H1 (cell line): ENCODE results near the gene MTIF3. TPM values are rescaled to one million over a fixed set of nuclear protein-coding genes. Genes with fewer than 3 reads are reported as not detected.

ENCODE experiments used
- CTCF ChIA-PET: fragments of 300-600 bp; sonication (Branson Sonifier 250); formaldehyde crosslinking; loops from one replicate; lab custom pipeline; 2021; ENCODE audit not compliant: partially characterized antibody; lab: Charles Lee
- POLR2A ChIA-PET: fragments of 300-600 bp; sonication (Branson Sonifier 250); formaldehyde crosslinking; loops from one replicate; lab custom pipeline; 2021; ENCODE audit warnings: inconsistent platforms; ENCODE audit not compliant: partially characterized antibody; lab: Charles Lee
- DNase-seq, 2 experiments: peaks; one replicate each; pipeline versions ENCODE4 v3.0.0 to v3.0.0-alpha.2; 2010 to 2022; ENCODE audit warnings: low spot score in 2 of 2, low read depth in 1 of 2, mixed read lengths in 1 of 2
- FAIRE-seq: peaks from 2 replicates; lab custom pipeline; 2011; peaks lifted over from hg19 to GRCh38; lab: Jason Lieb, UNC
- H2AFZ ChIP-seq: 2 replicates; pipeline ENCODE4 v1.8.1; 2012; ENCODE audit warnings: low read length, inconsistent platforms
- H2AK5ac ChIP-seq: 2 replicates; pipeline ENCODE4 v1.6.1; 2013; ENCODE audit warnings: low read depth, low read length
- H2BK120ac ChIP-seq: replicated peaks from 2 replicates; pipeline ENCODE3; 2013; ENCODE audit warnings: low read depth, low read length, inconsistent platforms
- H2BK12ac ChIP-seq: 2 replicates; pipeline ENCODE4 v1.6.1; 2013; ENCODE audit warnings: low read depth, low read length
- H2BK15ac ChIP-seq: 2 replicates; pipeline ENCODE4 v1.6.1; 2013; ENCODE audit warnings: low read length
- H2BK20ac ChIP-seq: 2 replicates; pipeline ENCODE4 v1.6.1; 2013; ENCODE audit warnings: low read length
- H2BK5ac ChIP-seq: 2 replicates; pipeline ENCODE4 v1.6.1; 2013; ENCODE audit warnings: low read depth, low read length
- H3K14ac ChIP-seq: 2 replicates; pipeline ENCODE4 v1.6.1; 2013; ENCODE audit warnings: inconsistent platforms; ENCODE audit not compliant: insufficient read length
- H3K18ac ChIP-seq: 2 replicates; pipeline ENCODE4 v1.6.1; 2013; ENCODE audit warnings: low read length; ENCODE audit errors: extremely low read depth
- H3K23ac ChIP-seq: 2 replicates; pipeline ENCODE4 v1.6.1; 2013; ENCODE audit warnings: inconsistent platforms; ENCODE audit not compliant: insufficient read length
- H3K23me2 ChIP-seq: 2 replicates; pipeline ENCODE4 v1.6.1; 2013; ENCODE audit warnings: low read depth, low read length
- H3K27ac ChIP-seq: 2 replicates; pipeline ENCODE4 v1.6.1; 2011; ENCODE audit warnings: low read depth, low read length, inconsistent platforms
- H3K27me3 ChIP-seq, 4 experiments: replicated peaks in 1 of 4; 1 replicate in 1 of 4; 2 replicates in 3 of 4; pipeline versions ENCODE4 v1.6.1 to v1.8.1; 2011 to 2013; ENCODE audit warnings: low read length in 3 of 4, mild to moderate bottlenecking in 3 of 4, inconsistent platforms in 2 of 4, mixed read lengths in 2 of 4, moderate library complexity in 1 of 4; ENCODE audit not compliant: control insufficient read depth in 3 of 4, insufficient read depth in 3 of 4; ENCODE audit errors: extremely low read depth in 1 of 4
- H3K36me3 ChIP-seq, 4 experiments: 2 replicates each; pipeline versions ENCODE4 v1.6.1 to v1.8.1; 2011 to 2013; ENCODE audit warnings: mild to moderate bottlenecking in 4 of 4, low read length in 3 of 4, moderate library complexity in 2 of 4, control low read depth in 1 of 4, inconsistent platforms in 1 of 4; ENCODE audit not compliant: insufficient read depth in 4 of 4, control insufficient read depth in 2 of 4
- H3K4ac ChIP-seq: replicated peaks from 2 replicates; pipeline ENCODE3; 2013; ENCODE audit warnings: low read length, low read depth, mixed read lengths, inconsistent platforms; ENCODE audit not compliant: insufficient read length
- H3K4me1 ChIP-seq, 4 experiments: replicated peaks in 1 of 4; 1 replicate in 1 of 4; 2 replicates in 3 of 4; pipeline versions ENCODE4 v1.6.1 to v1.8.1; 2011 to 2013; ENCODE audit warnings: low read length in 3 of 4, inconsistent platforms in 2 of 4, mixed read lengths in 1 of 4; ENCODE audit not compliant: insufficient read depth in 4 of 4, control insufficient read depth in 3 of 4
- H3K4me2 ChIP-seq, 2 experiments: 2 replicates each; pipeline versions ENCODE4 v1.6.1 to v1.8.1; 2011 to 2013; ENCODE audit warnings: low read depth in 2 of 2, low read length in 2 of 2, control low read depth in 1 of 2, inconsistent platforms in 1 of 2, mild to moderate bottlenecking in 1 of 2; ENCODE audit not compliant: insufficient read depth in 1 of 2
- H3K4me3 ChIP-seq, 4 experiments: fragments of 200-600, 300-600 bp in 1 of 4; sonication (generic), shearing (Covaris generic), sonication (Bioruptor Twin) in 1 of 4; 2 replicates each; pipeline versions ENCODE4 v1.5.1 to v1.8.1; 2011 to 2016; ENCODE audit warnings: low read length in 4 of 4, low read depth in 3 of 4, control low read depth in 2 of 4, inconsistent platforms in 2 of 4, mild to moderate bottlenecking in 2 of 4, mixed read lengths in 1 of 4, moderate library complexity in 1 of 4; ENCODE audit not compliant: insufficient read depth in 2 of 4; ENCODE audit errors: extremely low read depth in 1 of 4
- H3K56ac ChIP-seq: replicated peaks from 2 replicates; pipeline ENCODE3; 2013; ENCODE audit warnings: low read depth, mild to moderate bottlenecking, mixed read lengths, low read length, inconsistent platforms; ENCODE audit not compliant: insufficient read length
- H3K79me1 ChIP-seq: 2 replicates; pipeline ENCODE4 v1.6.1; 2013; ENCODE audit warnings: low read depth, low read length, control low read depth
- H3K79me2 ChIP-seq, 2 experiments: 2 replicates each; pipeline versions ENCODE4 v1.6.1 to v1.8.1; 2012 to 2013; ENCODE audit warnings: low read length in 2 of 2, mild to moderate bottlenecking in 2 of 2, inconsistent platforms in 1 of 2; ENCODE audit not compliant: insufficient read depth in 2 of 2, control insufficient read depth in 1 of 2
- H3K9ac ChIP-seq, 4 experiments: replicated peaks in 1 of 4; 1 replicate in 1 of 4; 2 replicates in 3 of 4; pipeline versions ENCODE4 v1.6.1 to v1.8.1; 2011 to 2013; ENCODE audit warnings: low read depth in 3 of 4, low read length in 3 of 4, control low read depth in 2 of 4, mild to moderate bottlenecking in 2 of 4, moderate library complexity in 2 of 4, inconsistent platforms in 1 of 4; ENCODE audit errors: extremely low read depth in 1 of 4
- H3K9me3 ChIP-seq, 2 experiments: 2 replicates each; pipeline versions ENCODE4 v1.6.1 to v1.8.1; 2012 to 2013; ENCODE audit warnings: mild to moderate bottlenecking in 2 of 2, moderate library complexity in 2 of 2, control low read depth in 1 of 2, inconsistent platforms in 1 of 2, low read depth in 1 of 2, low read length in 1 of 2, mixed read lengths in 1 of 2; ENCODE audit not compliant: insufficient read depth in 2 of 2
- H4K20me1 ChIP-seq, 2 experiments: replicated peaks in 1 of 2; 2 replicates each; pipeline versions ENCODE3 to v1.8.1; 2011 to 2013; ENCODE audit warnings: inconsistent platforms in 2 of 2, low read length in 2 of 2, mild to moderate bottlenecking in 1 of 2; ENCODE audit not compliant: insufficient read depth in 2 of 2, control insufficient read depth in 1 of 2
- H4K5ac ChIP-seq: 2 replicates; pipeline ENCODE4 v1.6.1; 2013; ENCODE audit warnings: low read length, low read depth, mixed read lengths, inconsistent platforms; ENCODE audit not compliant: insufficient read length
- H4K8ac ChIP-seq: 2 replicates; pipeline ENCODE4 v1.8.0; 2013; ENCODE audit warnings: mild to moderate bottlenecking, moderate library complexity, low read length, inconsistent platforms; ENCODE audit not compliant: insufficient read depth; ENCODE audit errors: extremely low read depth
- H4K91ac ChIP-seq: replicated peaks from 2 replicates; pipeline ENCODE3; 2013; ENCODE audit warnings: low read length, mixed read lengths, inconsistent platforms; ENCODE audit not compliant: insufficient read length
- ASH2L ChIP-seq: fragments of 200-600, 300-600 bp; sonication (generic); IDR thresholded peaks from one replicate; pipeline ENCODE4 v1.7.1; 2017; ENCODE audit warnings: low read length
- ATF3 ChIP-seq: IDR thresholded peaks from 2 replicates; pipeline ENCODE4 v1.6.1; 2011; ENCODE audit warnings: low read depth, mild to moderate bottlenecking, low read length; ENCODE audit not compliant: insufficient read depth
- BACH1 ChIP-seq: IDR thresholded peaks from 2 replicates; pipeline ENCODE4 v1.6.1; 2012; ENCODE audit warnings: low read length, improper control_type of control experiment
- CHD2 ChIP-seq: IDR thresholded peaks from 2 replicates; pipeline ENCODE4 v1.6.1; 2012; ENCODE audit warnings: low read length, improper control_type of control experiment
- HDAC6 ChIP-seq: IDR thresholded peaks from one replicate; pipeline ENCODE4 v1.7.1; 2012; ENCODE audit warnings: low read depth, mild to moderate bottlenecking, inconsistent platforms, low read length, moderate library complexity
- MAFK ChIP-seq: IDR thresholded peaks from 2 replicates; pipeline ENCODE4 v1.6.1; 2012; ENCODE audit warnings: low read depth, mild to moderate bottlenecking, improper control_type of control experiment, low read length
- MAX ChIP-seq: IDR thresholded peaks from 2 replicates; pipeline ENCODE4 v1.6.1; 2012; ENCODE audit warnings: inconsistent platforms
- NANOG ChIP-seq: IDR thresholded peaks from 2 replicates; pipeline ENCODE4 v1.6.1; 2011; ENCODE audit warnings: low read length, low read depth, mild to moderate bottlenecking, inconsistent platforms; ENCODE audit not compliant: insufficient read depth, poor library complexity, severe bottlenecking
- NRF1 ChIP-seq: IDR thresholded peaks from 2 replicates; pipeline ENCODE4 v1.6.1; 2011; ENCODE audit warnings: mild to moderate bottlenecking, low read depth, low read length, improper control_type of control experiment
- POU5F1 ChIP-seq: IDR thresholded peaks from 2 replicates; pipeline ENCODE4 v1.6.1; 2011; ENCODE audit warnings: low read depth, mild to moderate bottlenecking, low read length, moderate library complexity
- TAF1 ChIP-seq: IDR thresholded peaks from 2 replicates; pipeline ENCODE4 v1.6.1; 2011; ENCODE audit warnings: mild to moderate bottlenecking, low read depth, low read length
- USF2 ChIP-seq: IDR thresholded peaks from 2 replicates; pipeline ENCODE4 v1.6.1; 2011; ENCODE audit warnings: low read length, improper control_type of control experiment
- WGBS, 2 experiments: shearing (Covaris generic) in 1 of 2; methylation state at CpG; one replicate each; pipeline versions ENCODE4 v1.1.6 to v1.1.7; 2013 to 2015; ENCODE audit warnings: low lambda C conversion rate in 2 of 2, mixed read lengths in 2 of 2, inconsistent platforms in 1 of 2, low coverage in 1 of 2, missing lambda C conversion rate in 1 of 2; ENCODE audit not compliant: insufficient replicate concordance in 2 of 2, insufficient coverage in 1 of 2, insufficient read length in 1 of 2; ENCODE audit errors: extremely low coverage in 1 of 2, missing lambda C conversion rate in 1 of 2; 5-methylcytosine and 5-hydroxymethylcytosine counted together
- polyA plus RNA-seq, 7 experiments: library from polyadenylated mRNA; depleted of rRNA in 3 of 7; stranded (reverse) in 5 of 7; unstranded in 2 of 7; fragments of >200 nt in 5 of 7; fragments of 200-250 nt in 2 of 7; gene quantifications; 1 replicate in 5 of 7; 2 replicates in 1 of 7; 4 replicates in 1 of 7; pipeline versions ENCODE4 v1.2.1 to v1.2.3, GENCODE V29; 2011 to 2013; ENCODE audit warnings: missing spikeins in 2 of 7, mixed read lengths in 2 of 7
- total RNA-seq: library from RNA; stranded (reverse); fragmentation: NEBNext Ultra II Directional; extraction: Animal tissue kit (Norgen Biotek cat#: 25700); gene quantifications from 2 replicates; pipeline ENCODE4 v1.2.1, GENCODE V29; 2021

MTIF3 gene
- total and polyA plus RNA-seq, 2 of the 8 experiments (the other 6 are each of a cell fraction or from before 2014, with no cell fraction given) = 29.4 to 36.4 TPM

- no peak overlapping the region for H2BK5ac ChIP-seq
- no peak overlapping the region for H4K5ac ChIP-seq
- POLR2A ChIA-PET = interaction anchor here (1.0 kb wide), 1 partner anchor 13 kb away, joined by 3 read pairs; no protein-coding TSS in a partner anchor
- H4K91ac ChIP-seq = no peak overlapping the region
- no peak overlapping the region for H3K23ac ChIP-seq
- no peaks in the 10 kb centered on the region for H3K23me2 ChIP-seq
- H3K27me3 ChIP-seq = no peaks in the 10 kb centered on the region
- H4K20me1 ChIP-seq = no peaks in the 10 kb centered on the region
- CTCF ChIA-PET = interaction anchor here (0.8 to 3.8 kb wide), 10 partner anchors 12 to 421 kb away, joined by 3 to 28 read pairs (median 4); partner anchors contain the start of gene GTF3A
- H2BK12ac ChIP-seq = no peak overlapping the region
- no peak overlapping the region for H2BK15ac ChIP-seq
- no peak overlapping the region; the same call in 1 of the 2 replicates for H4K8ac ChIP-seq
- H3K4me1 ChIP-seq = peaks cover 6 to 10% (median 8%) of the 10 kb centered on the region in 4 experiments; a peak in 6 of 7 replicates
- H2AFZ ChIP-seq = no peak overlapping the region
- no peak for FAIRE-seq
- no peak overlapping the region for H3K18ac ChIP-seq
- H2AK5ac ChIP-seq = no peak overlapping the region
- no peak overlapping the region for H2BK120ac ChIP-seq
- no peaks in the 10 kb centered on the region for H3K36me3 ChIP-seq
- no peaks in the 10 kb centered on the region for H3K79me2 ChIP-seq
- H3K9me3 ChIP-seq = no peaks in the 10 kb centered on the region
- no peak overlapping the region for H3K4ac ChIP-seq
- H3K27ac ChIP-seq = no peak overlapping the region
- no peak for DNase-seq
- no peak overlapping the region for H3K4me3 ChIP-seq
- no peak overlapping the region for H3K4me2 ChIP-seq
- no peak overlapping the region for H3K56ac ChIP-seq
- H2BK20ac ChIP-seq = no peak overlapping the region
- no peak overlapping the region for H3K14ac ChIP-seq
- no peak overlapping the region; a peak in 1 of 7 replicates for H3K9ac ChIP-seq
- 94% methylated on average over 5 of the region's 5 CpGs; no CpG with 5 or more reads in 1 of the 2 experiments for WGBS, 2 experiments
- no peaks in the 10 kb centered on the region for H3K79me1 ChIP-seq
- TF ChIP-seq HDAC6 (no peak), TAF1 (no peak), USF2 (no peak), ASH2L (no peak), NRF1 (no peak), CHD2 (no peak), POU5F1 (no peak), NANOG (no peak), MAFK (no peak), ATF3 (no peak), BACH1 (no peak), MAX (no peak)
Observed at GRCh38 chr13:27405546-27406134, 44.7 kb downstream of the MTIF3 start.
